A549 (cell line): ENCODE results near the gene CARD11. TPM values are rescaled to one million over a fixed set of nuclear protein-coding genes. Genes with fewer than 3 reads are reported as not detected.

Experiments used
- ATAC-seq, 2 experiments: fragments of 200-7000 bp in 1 of 2; fragments of >200 bp in 1 of 2; cut with Nextera tagmentation in 1 of 2; cut with Tn5 transposase in 1 of 2; 3 replicates each; pipeline versions ENCODE4 v1.8.0 to v1.9.1; 2018 to 2020; ENCODE audit warnings: mild to moderate bottlenecking in 1 of 2, moderate library complexity in 1 of 2
- CTCF ChIA-PET: fragments of 300-600 bp; sonication (Branson Sonifier 250); formaldehyde crosslinking; extraction: SDS; loops from one replicate; lab custom pipeline; 2021; ENCODE audit warnings: antibody characterized with exemption, inconsistent platforms; lab: Yijun Ruan, JAX
- POLR2A ChIA-PET: fragments of 350-600 bp; formaldehyde crosslinking; extraction: SDS; loops from one replicate; lab custom pipeline; 2021; ENCODE audit warnings: antibody characterized with exemption, inconsistent platforms; lab: Yijun Ruan, JAX
- DNase-seq, 2 experiments: peaks; one replicate each; pipeline versions ENCODE4 v3.0.0 to v3.0.0-alpha.2; 2011 to 2016; ENCODE audit warnings: low read depth in 1 of 2, low spot score in 1 of 2
- FAIRE-seq: peaks from 2 replicates; lab custom pipeline; 2011; peaks lifted over from hg19 to GRCh38; lab: Jason Lieb, UNC
- H3K27ac ChIP-seq, 2 experiments: fragments of >200 bp; sonication (Bioruptor Twin); formaldehyde crosslinking; 3 replicates each; pipeline ENCODE4 v1.5.1; 2016 to 2017
- H3K4me1 ChIP-seq: fragments of >200 bp; sonication (Bioruptor Twin); formaldehyde crosslinking; 3 replicates; pipeline ENCODE4 v1.6.1; 2016
- H3K4me2 ChIP-seq: fragments of >200 bp; sonication (Bioruptor Twin); formaldehyde crosslinking; 3 replicates; pipeline ENCODE4 v1.6.1; 2016
- H3K4me3 ChIP-seq: fragments of >200 bp; sonication (Bioruptor Twin); formaldehyde crosslinking; 3 replicates; pipeline ENCODE4 v1.5.1; 2016
- H3K9me3 ChIP-seq: fragments of >200 bp; sonication (Bioruptor Twin); formaldehyde crosslinking; 3 replicates; pipeline ENCODE4 v1.6.1; 2016
- CBX2 ChIP-seq: fragments of 200-600 bp; sonication (generic); IDR thresholded peaks from 2 replicates; pipeline ENCODE4 v1.6.1; 2016; ENCODE audit warnings: low read depth, mild to moderate bottlenecking, borderline replicate concordance
- CEBPB ChIP-seq, 2 experiments: fragments of >200 bp in 1 of 2; sonication (Bioruptor Twin) in 1 of 2; formaldehyde crosslinking in 1 of 2; IDR thresholded peaks; 2 replicates each; pipeline ENCODE4 v1.6.1; 2012 to 2016
- CHD4 ChIP-seq: fragments of 200-600 bp; sonication (generic); IDR thresholded peaks from 2 replicates; pipeline ENCODE4 v1.6.1; 2016; ENCODE audit warnings: antibody characterized with exemption, mild to moderate bottlenecking, borderline replicate concordance
- FOSL2 ChIP-seq, 2 experiments: fragments of 450-650 bp in 1 of 2; fragments of >200 bp in 1 of 2; sonication (Bioruptor Twin) in 1 of 2; formaldehyde crosslinking; IDR thresholded peaks; 2 replicates each; pipeline versions ENCODE4 v1.5.0 to v1.6.1; 2016 to 2020; ENCODE audit warnings: mild to moderate bottlenecking in 1 of 2, moderate library complexity in 1 of 2
- FOXS1 ChIP-seq: fragments of 250-450 bp; sonication (Bioruptor Pico); IDR thresholded peaks from 2 replicates; pipeline ENCODE4 v1.5.0; 2020; ENCODE audit warnings: mild to moderate bottlenecking, moderate library complexity
- HOXB5 ChIP-seq: fragments of 250-450 bp; sonication (Bioruptor Pico); IDR thresholded peaks from 2 replicates; pipeline ENCODE4 v1.5.0; 2020; ENCODE audit warnings: mild to moderate bottlenecking, moderate library complexity
- KDM5A ChIP-seq: fragments of 200-600 bp; sonication (generic); IDR thresholded peaks from 2 replicates; pipeline ENCODE4 v1.6.1; 2016; ENCODE audit warnings: antibody characterized with exemption, mild to moderate bottlenecking
- MYC ChIP-seq: IDR thresholded peaks from 2 replicates; pipeline ENCODE4 v1.6.1; 2012; ENCODE audit warnings: mild to moderate bottlenecking, inconsistent platforms, low read length, improper control_type of control experiment, borderline replicate concordance
- NFE2L2 ChIP-seq: fragments of 150-350 bp; conservative IDR thresholded peaks from 2 replicates; pipeline ENCODE4 v1.6.1; 2014; ENCODE audit warnings: low read length
- RAD21 ChIP-seq, 2 experiments: fragments of >200 bp in 1 of 2; sonication (Bioruptor Twin) in 1 of 2; formaldehyde crosslinking in 1 of 2; IDR thresholded peaks in 1 of 2; conservative IDR thresholded peaks in 1 of 2; 2 replicates in 1 of 2; 3 replicates in 1 of 2; pipeline ENCODE4 v1.6.1; 2012 to 2018; ENCODE audit warnings: inconsistent platforms in 1 of 2
- SMC3 ChIP-seq: fragments of >200 bp; sonication (Bioruptor Twin); formaldehyde crosslinking; IDR thresholded peaks from 3 replicates; pipeline ENCODE4 v1.6.1; 2018; ENCODE audit warnings: inconsistent platforms
- WGBS: methylation state at CpG from one replicate; pipeline ENCODE4 v1.1.6; 2017; ENCODE audit errors: missing lambda C conversion rate; 5-methylcytosine and 5-hydroxymethylcytosine counted together
- polyA plus RNA-seq, 4 experiments: library from polyadenylated mRNA; depleted of rRNA in 3 of 4; stranded (reverse); fragments of >200 nt; fragmentation: RNase III in 1 of 4; extraction: RNeasy Plus Mini Kit Qiagen cat#74134 plus additional on column Dnase treatment in 1 of 4; gene quantifications; 2 replicates in 3 of 4; 3 replicates in 1 of 4; pipeline ENCODE4 v1.2.3, GENCODE V29; 2011 to 2017
- TF ChIP-seq, protein P1 (sequence below): fragments of 250-450 bp; sonication (Bioruptor Pico); IDR thresholded peaks from 2 replicates; pipeline ENCODE4 v1.5.0; 2021; ENCODE audit warnings: mild to moderate bottlenecking, moderate library complexity, borderline replicate concordance
- TF ChIP-seq, protein P2 (sequence below): IDR thresholded peaks from 2 replicates; pipeline ENCODE4 v1.6.1; 2012
- TF ChIP-seq, protein P3 (sequence below): fragments of 250-450 bp; sonication (Bioruptor Pico); IDR thresholded peaks from 2 replicates; pipeline ENCODE4 v1.5.0; 2020; ENCODE audit warnings: low read depth, mild to moderate bottlenecking, moderate library complexity

Gene CARD11
- polyA plus RNA-seq, 2 of the 4 experiments (the other 2 are of a cell fraction), result 0.48 to 1.1 TPM

DNA sequence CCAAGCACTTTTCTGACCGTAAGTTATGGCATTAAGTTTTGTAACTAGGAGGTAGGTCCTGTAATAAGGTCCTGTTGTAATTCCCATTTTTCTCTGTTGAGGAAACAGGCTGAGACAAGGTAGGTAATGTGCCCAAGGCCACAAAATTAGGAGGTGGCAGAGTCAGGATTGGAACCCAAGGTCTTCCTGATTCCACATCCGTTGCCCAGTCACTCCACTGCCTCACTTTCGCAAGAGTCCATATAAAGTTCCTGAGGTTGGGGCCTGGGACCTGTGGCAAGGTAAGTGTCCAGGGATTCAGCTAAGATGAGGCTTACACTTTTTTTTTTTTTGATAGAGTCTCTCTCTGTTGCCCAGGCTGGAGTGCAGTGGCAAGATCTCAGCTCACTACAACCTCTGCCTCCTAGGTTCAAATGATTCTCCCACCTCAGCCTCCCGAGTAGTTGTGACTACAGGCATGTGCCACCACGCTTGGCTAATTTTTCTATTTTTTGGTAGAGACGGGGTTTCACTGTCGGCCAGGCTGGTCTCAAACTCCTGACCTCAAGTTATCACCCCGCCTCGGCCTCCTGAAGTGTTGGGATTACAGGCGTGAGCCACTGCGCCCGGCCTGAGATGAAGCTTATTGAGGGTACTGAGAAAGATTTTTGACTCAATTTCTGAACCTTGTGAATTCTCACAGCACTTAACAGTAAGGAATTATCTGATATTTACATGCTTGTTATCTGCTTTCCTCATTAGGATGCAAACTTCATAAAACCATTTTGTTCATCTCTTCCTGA is 179.3 kb downstream of the CARD11 start:
- POLR2A ChIA-PET, result interaction anchor here (1.5 kb wide), 1 partner anchor 10 kb away, joined by 3 read pairs; no protein-coding TSS in a partner anchor
- ATAC-seq, result peak in 1 of 2 experiments; percentile 9; a peak in 1 of 6 replicates
- peak overlapping the region; percentile 69 for H3K4me2 ChIP-seq
- H3K4me3 ChIP-seq, result no peak overlapping the region
- CTCF ChIA-PET, result interaction anchor here (0.5 to 4.7 kb wide), 55 partner anchors 10 to 1860 kb away, joined by 3 to 50 read pairs (median 4); partner anchors contain the start of gene SDK1
- no peak for FAIRE-seq
- DNase-seq, result no peak
- H3K4me1 ChIP-seq, result peaks cover 13% of the 10 kb centered on the region
- H3K9me3 ChIP-seq, result no peaks in the 10 kb centered on the region
- WGBS, result 88% methylated on average over 12 of the region's 12 CpGs
- peak overlapping the region; percentile 74 to 88 for H3K27ac ChIP-seq
- TF ChIP-seq NFE2L2 (no peak), MYC (no peak), CHD4 (no peak), CBX2 (no peak), SMC3 (no peak), CEBPB (IDR thresholded peaks at IDR 0.05) (peak; percentile 33 to 71; a peak in 3 of 4 replicates)
- TF ChIP-seq, protein P1, sequence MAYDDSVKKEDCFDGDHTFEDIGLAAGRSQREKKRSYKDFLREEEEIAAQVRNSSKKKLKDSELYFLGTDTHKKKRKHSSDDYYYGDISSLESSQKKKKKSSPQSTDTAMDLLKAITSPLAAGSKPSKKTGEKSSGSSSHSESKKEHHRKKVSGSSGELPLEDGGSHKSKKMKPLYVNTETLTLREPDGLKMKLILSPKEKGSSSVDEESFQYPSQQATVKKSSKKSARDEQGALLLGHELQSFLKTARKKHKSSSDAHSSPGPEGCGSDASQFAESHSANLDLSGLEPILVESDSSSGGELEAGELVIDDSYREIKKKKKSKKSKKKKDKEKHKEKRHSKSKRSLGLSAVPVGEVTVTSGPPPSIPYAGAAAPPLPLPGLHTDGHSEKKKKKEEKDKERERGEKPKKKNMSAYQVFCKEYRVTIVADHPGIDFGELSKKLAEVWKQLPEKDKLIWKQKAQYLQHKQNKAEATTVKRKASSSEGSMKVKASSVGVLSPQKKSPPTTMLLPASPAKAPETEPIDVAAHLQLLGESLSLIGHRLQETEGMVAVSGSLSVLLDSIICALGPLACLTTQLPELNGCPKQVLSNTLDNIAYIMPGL (CRISPR knock-in tag), result no peak
- TF ChIP-seq, protein P2, sequence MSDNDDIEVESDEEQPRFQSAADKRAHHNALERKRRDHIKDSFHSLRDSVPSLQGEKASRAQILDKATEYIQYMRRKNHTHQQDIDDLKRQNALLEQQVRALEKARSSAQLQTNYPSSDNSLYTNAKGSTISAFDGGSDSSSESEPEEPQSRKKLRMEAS, result no peak
- TF ChIP-seq, all 56 proteins: peak for 1

DNA sequence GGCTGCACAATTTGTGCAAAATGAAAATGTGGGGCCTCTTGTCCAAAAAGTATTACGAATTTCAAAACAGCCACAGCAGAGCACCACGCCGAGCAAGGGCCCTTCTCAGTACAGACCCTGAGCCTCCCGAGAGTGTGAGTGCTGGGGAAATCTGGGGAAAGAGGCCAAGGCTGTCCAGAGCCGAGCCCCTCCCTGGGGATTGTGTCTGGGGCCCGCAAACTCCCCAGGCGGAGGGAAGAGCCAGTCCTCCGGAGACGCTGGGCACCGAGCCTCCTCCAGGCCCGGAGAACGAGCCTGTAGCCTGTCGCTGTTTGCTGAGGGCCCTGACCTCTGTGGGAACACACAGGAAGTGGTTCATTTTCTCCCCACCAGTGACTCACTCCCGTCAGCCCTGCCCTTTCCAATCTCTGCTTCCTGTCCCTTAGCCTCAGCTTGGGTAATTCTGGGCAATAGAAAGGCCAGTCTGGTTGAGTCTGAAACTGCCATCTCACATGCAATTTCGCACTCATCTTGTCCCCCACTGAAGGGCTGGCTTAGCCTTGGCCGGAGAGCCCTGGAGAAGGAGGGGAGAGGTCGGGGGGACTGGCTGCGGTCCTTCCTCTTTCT is 180.1 kb downstream of the CARD11 start:
- DNase-seq (peak; percentile 80 to 83), ATAC-seq (peak; percentile 93 to 94), FAIRE-seq (no peak)
- CTCF ChIA-PET, result interaction anchor here (0.6 to 4.7 kb wide), 13 partner anchors 9 to 1057 kb away, joined by 3 to 50 read pairs (median 11); partner anchors contain the start of gene SDK1
- H3K4me1 ChIP-seq, result peaks cover 13% of the 10 kb centered on the region
- TF ChIP-seq FOXS1 (CRISPR knock-in tag) (no peak), HOXB5 (CRISPR knock-in tag) (0 out of 2 replicates have a peak, but pooled peaks have one; percentile 50), RAD21 (conservative IDR thresholded peaks at IDR 0.05 in 1 of 2, IDR thresholded peaks at IDR 0.05 in 1 of 2) (0 out of 5 replicates have a peak, but pooled peaks of 1 of the 2 experiments have one; percentile 2), FOSL2 (IDR thresholded peaks at IDR 0.05) (no peak), FOSL2 (CRISPR knock-in tag; IDR thresholded peaks at IDR 0.05) (peak; percentile 84), KDM5A (no peak)
- TF ChIP-seq, protein P3, sequence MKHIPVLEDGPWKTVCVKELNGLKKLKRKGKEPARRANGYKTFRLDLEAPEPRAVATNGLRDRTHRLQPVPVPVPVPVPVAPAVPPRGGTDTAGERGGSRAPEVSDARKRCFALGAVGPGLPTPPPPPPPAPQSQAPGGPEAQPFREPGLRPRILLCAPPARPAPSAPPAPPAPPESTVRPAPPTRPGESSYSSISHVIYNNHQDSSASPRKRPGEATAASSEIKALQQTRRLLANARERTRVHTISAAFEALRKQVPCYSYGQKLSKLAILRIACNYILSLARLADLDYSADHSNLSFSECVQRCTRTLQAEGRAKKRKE (CRISPR knock-in tag), result peak; percentile 58; the same call in 1 of the 2 replicates
- TF ChIP-seq, protein P2, result peak; percentile 53; the same call in 1 of the 2 replicates
- no peak overlapping the region for H3K4me3 ChIP-seq
- H3K4me2 ChIP-seq, result peak overlapping the region; percentile 69
- WGBS, result 50% methylated on average over 18 of the region's 18 CpGs
- POLR2A ChIA-PET, result interaction anchor here (1.5 kb wide), 1 partner anchor 10 kb away, joined by 3 read pairs; no protein-coding TSS in a partner anchor
- peak overlapping the region; percentile 74 to 88 for H3K27ac ChIP-seq
- H3K9me3 ChIP-seq, result no peaks in the 10 kb centered on the region
